ENCODE measurements around the gene MPV17L. TPM values are rescaled to one million over a fixed set of nuclear protein-coding genes. Genes with fewer than 3 reads are reported as not detected.
"Not testable (repeated sequence)": the region's sequence is repeated elsewhere in the genome, so short reads cannot be mapped to it uniquely, and the experiment has no call there.

MPV17L gene
- total and polyA plus RNA-seq, 8 donors: 11.9 to 48.3 (median 27.3) TPM

DNA sequence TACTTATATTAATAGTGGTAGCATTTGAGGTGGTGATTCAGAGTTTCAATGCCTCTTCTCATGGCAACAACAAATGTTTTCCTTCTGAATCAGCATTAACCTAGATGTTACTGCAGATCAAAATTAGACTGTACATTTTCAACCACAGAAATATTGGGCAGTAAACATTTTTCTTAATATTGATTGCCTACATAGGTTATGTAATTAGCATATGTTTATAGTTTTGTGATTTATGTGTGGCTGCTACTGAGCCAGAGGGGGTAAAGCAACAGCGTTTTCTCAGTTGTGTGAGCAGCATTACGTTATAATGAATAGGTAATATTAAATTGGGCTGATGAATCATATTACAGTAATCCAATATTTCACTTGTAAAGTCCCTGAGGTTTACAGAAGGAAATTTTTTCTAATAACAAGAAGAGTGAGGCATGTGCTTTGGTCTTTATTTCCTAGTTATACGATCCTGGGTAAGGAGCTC, 20.0 kb downstream of the MPV17L start:
- no peaks in the 10 kb centered on the region for H3K27me3 ChIP-seq
- ATAC-seq (no peak), FAIRE-seq (no peak), DNase-seq (no peak)
- intact Hi-C loops (cut with DNase I): no loop called here
- no peak overlapping the region for H3K4me3 ChIP-seq
- TF ChIP-seq CTCF (IDR thresholded peaks at IDR 0.05): no peak
- H3K4me1 ChIP-seq: no peaks in the 10 kb centered on the region
- H3K9me3 ChIP-seq: no peaks in the 10 kb centered on the region
- H3K27ac ChIP-seq: no peak overlapping the region
- H3K36me3 ChIP-seq: no peaks in the 10 kb centered on the region
- WGBS, 2 donors: 64 to 65% methylated on average over 3 of the region's 3 CpGs

- Histone ChIP-seq H3K27ac (no peak overlapping the region), H3K4me1 (peaks cover 0 to 4% (median 0%) of the 10 kb centered on the region in 3 donors), H3K4me3 (no peak overlapping the region), H3K9me3 (no peaks in the 10 kb centered on the region), H3K36me3 (no peaks in the 10 kb centered on the region), H3K27me3 (no peaks in the 10 kb centered on the region)
- DNase-seq (no peak), FAIRE-seq (no peak), ATAC-seq (no peak)
- WGBS, 2 donors: 91 to 95% methylated on average over 2 of the region's 2 CpGs
- no peak for TF ChIP-seq CTCF (IDR thresholded peaks at IDR 0.05)
- intact Hi-C loops (cut with DNase I): no loop called here
These were observed 21.6 kb downstream of the MPV17L start for GRCh38 chr16:15417197-15417596.

- WGBS, 2 donors: 81 to 82% methylated on average over 3 of the region's 3 CpGs
- no peak for ATAC-seq
- Histone ChIP-seq H3K4me3 (no peak overlapping the region), H3K27me3 (no peaks in the 10 kb centered on the region), H3K27ac (no peak overlapping the region), H3K4me1 (peaks cover 0 to 4% (median 0%) of the 10 kb centered on the region in 3 donors), H3K9me3 (no peaks in the 10 kb centered on the region), H3K36me3 (no peaks in the 10 kb centered on the region)
- no peak for DNase-seq
- FAIRE-seq: no peak
- intact Hi-C loops (cut with DNase I): no loop called here
- TF ChIP-seq CTCF (IDR thresholded peaks at IDR 0.05): no peak
These were observed 22.7 kb downstream of the MPV17L start for GRCh38 chr16:15418206-15418605.

GRCh38 chr16:15421696-15422095, 26.1 kb downstream of the MPV17L start:
- H3K27me3 ChIP-seq; intact Hi-C loops (cut with DNase I); H3K27ac ChIP-seq; FAIRE-seq; DNase-seq; ATAC-seq; H3K9me3 ChIP-seq; H3K4me1 ChIP-seq; H3K36me3 ChIP-seq; H3K4me3 ChIP-seq: not testable (repeated sequence)
- WGBS, 2 donors: 89 to 92% methylated on average over 5 of the region's 5 CpGs

DNA sequence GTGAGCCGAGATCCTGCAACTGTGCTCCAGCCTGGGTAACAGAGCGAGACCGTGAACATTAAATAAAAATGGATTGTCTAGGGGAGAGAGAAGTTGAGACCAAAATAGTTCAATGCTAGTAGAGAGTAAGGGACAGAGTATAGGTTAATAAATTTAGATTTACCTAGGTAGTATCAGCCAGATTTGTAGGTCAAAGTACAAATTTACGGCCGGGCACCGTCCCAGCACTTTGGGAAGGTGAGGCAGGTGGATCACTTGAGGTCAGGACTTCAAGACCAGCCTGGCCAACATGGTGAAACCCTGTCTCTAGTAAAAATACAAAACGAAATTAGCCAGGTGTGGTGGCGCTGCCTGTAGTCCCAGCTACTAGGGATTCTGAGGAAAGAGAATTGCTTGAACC, 26.7 kb downstream of the MPV17L start:
- no peak for TF ChIP-seq CTCF (IDR thresholded peaks at IDR 0.05)
- no peak overlapping the region for H3K4me3 ChIP-seq
- DNase-seq: peak in 2 of 6 donors; percentile 39 to 47
- no peaks in the 10 kb centered on the region for H3K27me3 ChIP-seq
- peaks cover 0 to 4% (median 0%) of the 10 kb centered on the region in 3 donors for H3K4me1 ChIP-seq
- no peaks in the 10 kb centered on the region for H3K36me3 ChIP-seq
- H3K9me3 ChIP-seq: no peaks in the 10 kb centered on the region
- ATAC-seq: peak; percentile 55 to 73 (median 62)
- WGBS, 2 donors: 40 to 49% methylated on average over 8 of the region's 8 CpGs
- H3K27ac ChIP-seq: no peak overlapping the region
- intact Hi-C loops (cut with DNase I): no loop called here
- no peak for FAIRE-seq

All from pancreas (tissue), 10 donors.